C4-2B (cell line): ENCODE measurements around the gene NEDD4.

Source experiments
- H3K27ac ChIP-seq: fragments of 450-650 bp; 2 replicates; pipeline ENCODE4 v1.5.1; 2017
- ZFX ChIP-seq: fragments of 450-650 bp; IDR thresholded peaks from 2 replicates; pipeline ENCODE4 v1.6.1; 2017
- TF ChIP-seq, protein P1 (sequence below): fragments of 450-650 bp; conservative IDR thresholded peaks from 2 replicates; pipeline ENCODE4 v1.5.1; 2017; ENCODE audit warnings: mild to moderate bottlenecking

NEDD4 gene

DNA sequence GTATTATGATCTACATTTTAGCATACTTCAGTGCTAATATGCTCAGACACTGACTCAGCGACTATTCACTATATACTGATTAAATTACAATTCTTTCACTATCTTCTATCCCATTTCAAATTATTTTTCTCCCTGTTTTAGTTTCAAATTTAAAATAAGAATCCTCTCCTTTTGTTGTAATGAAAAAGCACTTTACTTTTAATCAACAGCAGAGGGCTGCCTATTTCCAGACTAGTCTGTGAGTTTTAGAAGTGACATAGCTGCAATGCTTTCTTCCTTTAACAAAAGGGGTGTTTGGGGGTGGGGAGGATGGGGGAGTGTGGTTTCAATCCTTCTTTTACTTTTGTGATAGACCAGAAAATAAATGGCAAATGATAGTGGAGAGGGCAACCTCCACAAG, 2.4 kb downstream of the NEDD4 start:
- no peak for TF ChIP-seq ZFX
- TF ChIP-seq, protein P1, sequence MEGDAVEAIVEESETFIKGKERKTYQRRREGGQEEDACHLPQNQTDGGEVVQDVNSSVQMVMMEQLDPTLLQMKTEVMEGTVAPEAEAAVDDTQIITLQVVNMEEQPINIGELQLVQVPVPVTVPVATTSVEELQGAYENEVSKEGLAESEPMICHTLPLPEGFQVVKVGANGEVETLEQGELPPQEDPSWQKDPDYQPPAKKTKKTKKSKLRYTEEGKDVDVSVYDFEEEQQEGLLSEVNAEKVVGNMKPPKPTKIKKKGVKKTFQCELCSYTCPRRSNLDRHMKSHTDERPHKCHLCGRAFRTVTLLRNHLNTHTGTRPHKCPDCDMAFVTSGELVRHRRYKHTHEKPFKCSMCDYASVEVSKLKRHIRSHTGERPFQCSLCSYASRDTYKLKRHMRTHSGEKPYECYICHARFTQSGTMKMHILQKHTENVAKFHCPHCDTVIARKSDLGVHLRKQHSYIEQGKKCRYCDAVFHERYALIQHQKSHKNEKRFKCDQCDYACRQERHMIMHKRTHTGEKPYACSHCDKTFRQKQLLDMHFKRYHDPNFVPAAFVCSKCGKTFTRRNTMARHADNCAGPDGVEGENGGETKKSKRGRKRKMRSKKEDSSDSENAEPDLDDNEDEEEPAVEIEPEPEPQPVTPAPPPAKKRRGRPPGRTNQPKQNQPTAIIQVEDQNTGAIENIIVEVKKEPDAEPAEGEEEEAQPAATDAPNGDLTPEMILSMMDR = no peak
- no peak overlapping the region for H3K27ac ChIP-seq

- TF ChIP-seq ZFX = no peak
- TF ChIP-seq, protein P1 = no peak
- H3K27ac ChIP-seq = no peak overlapping the region
These were observed 2.9 kb downstream of the NEDD4 start for GRCh38 chr15:55990516-55990915.

GRCh38 chr15:55989383-55989782, 4.0 kb downstream of the NEDD4 start:
- TF ChIP-seq ZFX = no peak
- TF ChIP-seq, protein P1 = no peak; the same call in 1 of the 2 replicates
- no peak overlapping the region for H3K27ac ChIP-seq

DNA sequence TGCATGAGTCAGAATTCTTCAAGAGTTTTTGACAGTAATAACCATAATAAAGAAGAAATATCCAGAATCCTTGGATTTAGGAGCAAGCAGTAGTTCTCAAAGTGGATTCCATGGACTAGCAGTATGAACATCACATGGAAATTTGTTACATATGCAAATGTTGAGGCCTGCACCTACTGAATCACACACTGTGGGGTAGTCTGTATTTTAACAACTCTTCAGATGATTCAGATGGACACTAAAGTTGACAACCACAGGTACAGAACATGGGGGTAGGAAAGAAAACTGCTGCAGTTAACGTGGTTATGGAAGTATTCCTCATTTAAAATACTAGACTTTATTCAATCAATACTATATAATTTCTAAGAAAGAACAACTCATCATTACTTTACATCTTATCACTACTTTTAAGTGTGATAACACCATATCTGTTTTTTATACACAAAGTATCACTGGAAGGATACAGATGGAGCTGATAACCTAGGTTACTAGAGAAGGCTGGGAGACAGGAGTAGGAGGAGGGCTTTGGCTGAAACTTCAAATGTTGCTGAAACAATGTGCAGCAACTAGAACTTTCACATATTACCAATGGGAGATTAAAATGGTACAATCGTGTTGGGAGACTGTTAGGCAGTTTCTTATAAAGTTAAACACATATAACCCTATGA, 11.7 kb downstream of the NEDD4 start:
- TF ChIP-seq, protein P1 = no peak
- TF ChIP-seq ZFX = no peak
- no peak overlapping the region for H3K27ac ChIP-seq

DNA sequence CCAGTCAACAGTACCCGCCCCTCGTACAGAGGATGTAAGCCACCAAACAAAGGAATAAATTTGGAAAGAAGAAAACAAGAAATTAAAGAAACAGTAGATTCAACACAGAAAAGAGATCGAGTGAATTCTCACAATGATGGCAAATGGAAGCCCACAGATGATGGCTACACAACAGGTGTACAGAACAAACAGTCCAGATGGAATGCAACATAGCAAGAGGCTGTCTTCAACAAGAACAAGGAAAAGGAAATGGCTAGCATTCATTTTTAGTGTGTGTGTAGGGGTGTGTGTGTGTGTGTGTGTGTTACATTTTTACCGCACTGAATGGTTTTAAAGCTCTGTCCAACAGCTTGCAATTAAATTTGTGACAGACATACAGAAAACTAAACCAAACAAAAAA, 12.9 kb downstream of the NEDD4 start:
- TF ChIP-seq ZFX = no peak
- TF ChIP-seq, protein P1 = no peak
- H3K27ac ChIP-seq = no peak overlapping the region

GRCh38 chr15:55977231-55977630, 16.2 kb downstream of the NEDD4 start:
- no peak overlapping the region for H3K27ac ChIP-seq
- TF ChIP-seq ZFX = no peak
- TF ChIP-seq, protein P1 = no peak

DNA sequence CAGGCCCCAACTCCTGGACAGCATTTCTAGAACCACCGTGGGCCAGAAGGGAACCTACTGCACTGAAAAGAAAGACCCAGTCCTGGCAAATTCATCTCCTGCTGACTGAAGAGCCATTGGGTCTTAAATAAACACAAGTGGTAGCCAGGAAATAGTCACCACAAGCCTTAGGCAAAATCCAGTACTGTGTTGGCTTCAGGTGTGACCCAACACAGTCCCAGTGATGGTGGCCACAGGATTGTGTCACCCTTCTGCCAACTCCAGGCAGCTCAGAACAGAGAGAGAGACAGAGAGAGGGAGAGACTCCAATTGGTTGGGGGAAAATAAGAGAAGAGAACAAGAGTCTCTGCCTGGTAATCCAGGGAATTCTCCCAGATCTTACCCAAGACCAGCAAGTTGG, 23.1 kb downstream of the NEDD4 start:
- TF ChIP-seq, protein P1 = no peak
- TF ChIP-seq ZFX = no peak
- no peak overlapping the region for H3K27ac ChIP-seq
